K562 (cell line): Measurements from ENCODE around the gene WDR19. TPM values are rescaled to one million over a fixed set of nuclear protein-coding genes. Genes with fewer than 3 reads are reported as not detected.
A peak's percentile ranks its signal among the peaks of the same experiment; 100 is the strongest.

Source experiments
- ATAC-seq: fragments of 200-7000 bp; cut with Tn5 transposase; 3 replicates; pipeline ENCODE4 v1.9.1; 2020; ENCODE audit warnings: moderate library complexity
- BruUV-seq: library from RNA; stranded (reverse); fragments of 400-500 nt; replicated peaks from 2 replicates; lab custom pipeline; 2021; lab: Mats Ljungman, UMichigan
- CTCF ChIA-PET: fragments of 300-600 bp; formaldehyde crosslinking; extraction: SDS; loops from one replicate; lab custom pipeline; 2021; ENCODE audit warnings: low intra/inter-chr PET ratio; lab: Yijun Ruan, JAX
- POLR2A ChIA-PET: fragments of 300-600, 350-650 bp; sonication (Branson Sonifier 250); formaldehyde crosslinking; extraction: SDS; loops from one replicate; lab custom pipeline; 2021; ENCODE audit warnings: antibody characterized with exemption, inconsistent platforms; lab: Yijun Ruan, JAX
- DNase-seq, 4 experiments: peaks; one replicate each; pipeline versions ENCODE4 v3.0.0 to v3.0.0-alpha.2; 2011 to 2018; ENCODE audit warnings: low spot score in 3 of 4, mixed read lengths in 3 of 4; ENCODE audit errors: extremely low read depth in 1 of 4
- FAIRE-seq: peaks from 2 replicates; lab custom pipeline; 2011; peaks lifted over from hg19 to GRCh38; lab: Jason Lieb, UNC
- H2AFZ ChIP-seq: 2 replicates; pipeline ENCODE4 v1.6.0; 2011; ENCODE audit warnings: low read depth, low read length, control low read depth, inconsistent platforms
- H3K27ac ChIP-seq: fragments of 200-600 bp; 3 replicates; pipeline ENCODE4 v1.8.0; 2011; ENCODE audit warnings: low read depth, mild to moderate bottlenecking, control low read depth, inconsistent platforms, low read length, moderate library complexity, mixed read lengths; ENCODE audit errors: extremely low read depth
- H3K27me3 ChIP-seq, 2 experiments: fragments of 300-600 bp in 1 of 2; 2 replicates in 1 of 2; 3 replicates in 1 of 2; pipeline versions ENCODE4 v1.6.0 to v1.8.0; 2011; ENCODE audit warnings: inconsistent platforms in 2 of 2, low read length in 2 of 2, mild to moderate bottlenecking in 1 of 2, mixed read lengths in 1 of 2, moderate library complexity in 1 of 2; ENCODE audit not compliant: control insufficient read depth in 2 of 2, insufficient read depth in 2 of 2
- H3K36me3 ChIP-seq: fragments of 300-600 bp; 3 replicates; pipeline ENCODE4 v1.8.0; 2011; ENCODE audit warnings: mild to moderate bottlenecking, low read length, inconsistent platforms; ENCODE audit not compliant: control insufficient read depth, insufficient read depth
- H3K4me1 ChIP-seq, 2 experiments: fragments of 200-600 bp in 1 of 2; replicated peaks in 1 of 2; 2 replicates in 1 of 2; 3 replicates in 1 of 2; pipeline versions ENCODE4 v1.5.1 to v1.8.0; 2011; ENCODE audit warnings: inconsistent platforms in 2 of 2, low read length in 2 of 2, mild to moderate bottlenecking in 1 of 2, mixed read lengths in 1 of 2, moderate library complexity in 1 of 2; ENCODE audit not compliant: control insufficient read depth in 2 of 2, insufficient read depth in 2 of 2
- H3K4me2 ChIP-seq: 2 replicates; pipeline ENCODE4 v1.6.1; 2011; ENCODE audit warnings: low read length, control low read depth, inconsistent platforms, mixed read lengths; ENCODE audit not compliant: insufficient read depth
- H3K4me3 ChIP-seq: fragments of 200-600 bp; sonication (generic), shearing (Covaris generic); 2 replicates; pipeline ENCODE4 v1.5.1; 2016; ENCODE audit warnings: control low read depth, inconsistent platforms
- H3K79me2 ChIP-seq: fragments of 200-600 bp; 3 replicates; pipeline ENCODE4 v1.8.0; 2011; ENCODE audit warnings: low read length, inconsistent platforms; ENCODE audit not compliant: control insufficient read depth, insufficient read depth
- H3K9ac ChIP-seq, 2 experiments: 2 replicates each; pipeline versions ENCODE4 v1.6.0 to v1.6.1; 2011; ENCODE audit warnings: low read depth in 2 of 2, low read length in 2 of 2, control low read depth in 1 of 2, inconsistent platforms in 1 of 2, mild to moderate bottlenecking in 1 of 2, mixed read lengths in 1 of 2; ENCODE audit not compliant: insufficient read depth in 1 of 2
- H3K9me1 ChIP-seq: one replicate; pipeline ENCODE4 v1.6.0; 2011; ENCODE audit warnings: inconsistent platforms, mild to moderate bottlenecking, low read length, moderate library complexity; ENCODE audit not compliant: control insufficient read depth, insufficient read depth
- H3K9me3 ChIP-seq: replicated peaks from 2 replicates; pipeline ENCODE4 v1.5.1; 2011; ENCODE audit warnings: low read depth, low read length, inconsistent platforms; ENCODE audit not compliant: control insufficient read depth, insufficient read depth
- H4K20me1 ChIP-seq: replicated peaks from 2 replicates; pipeline ENCODE4 v1.6.1; 2011; ENCODE audit warnings: low read length, inconsistent platforms, mixed read lengths; ENCODE audit not compliant: control insufficient read depth, insufficient read depth
- C11orf30 ChIP-seq: fragments of 450-650 bp; IDR thresholded peaks from 2 replicates; pipeline ENCODE4 v1.6.1; 2016; ENCODE audit warnings: low read depth, mild to moderate bottlenecking
- CBX2 ChIP-seq: fragments of 200-600 bp; sonication (generic); IDR thresholded peaks from one replicate; pipeline ENCODE4 v1.6.1; 2012; ENCODE audit warnings: mild to moderate bottlenecking, low read length, inconsistent platforms; ENCODE audit not compliant: insufficient read depth, poor library complexity, severe bottlenecking
- CHD4 ChIP-seq: fragments of 200-600 bp; sonication (generic); IDR thresholded peaks from 3 replicates; pipeline ENCODE4 v1.6.1; 2012; ENCODE audit warnings: low read depth, mild to moderate bottlenecking, mixed read lengths, low read length, inconsistent platforms; ENCODE audit not compliant: insufficient read depth, insufficient replicate concordance, poor library complexity, severe bottlenecking
- COPS2 ChIP-seq: fragments of 450-650 bp; conservative IDR thresholded peaks from 2 replicates; pipeline ENCODE4 v1.6.1; 2016; ENCODE audit warnings: mild to moderate bottlenecking, moderate library complexity
- CXXC5 ChIP-seq: fragments of 250-450 bp; sonication (Bioruptor Pico); IDR thresholded peaks from 2 replicates; pipeline ENCODE4 v1.8.0; 2022; ENCODE audit warnings: inconsistent platforms, mild to moderate bottlenecking, moderate library complexity
- KLF10 ChIP-seq: fragments of 250-450 bp; sonication (Bioruptor Pico); IDR thresholded peaks from 2 replicates; pipeline ENCODE4 v1.6.1; 2021; ENCODE audit warnings: matching md5 sums
- MAFG ChIP-seq: fragments of 450-650 bp; conservative IDR thresholded peaks from 2 replicates; pipeline ENCODE4 v1.6.1; 2016; ENCODE audit warnings: missing genetic modification characterization, missing compliant biosample characterization
- MYNN ChIP-seq, 2 experiments: sonication (generic); formaldehyde crosslinking in 1 of 2; IDR thresholded peaks; 2 replicates each; pipeline versions ENCODE4 v1.5.0 to v1.6.1; 2016 to 2020; ENCODE audit warnings: antibody characterized with exemption in 1 of 2, missing genetic modification reagents in 1 of 2
- NFE2 ChIP-seq: IDR thresholded peaks from 2 replicates; pipeline ENCODE4 v1.6.1; 2014; ENCODE audit warnings: antibody characterized with exemption, low read depth
- NFIC ChIP-seq: fragments of 450-650 bp; IDR thresholded peaks from 2 replicates; pipeline ENCODE4 v1.6.1; 2017; ENCODE audit warnings: mild to moderate bottlenecking, inconsistent platforms
- PHB ChIP-seq: fragments of 250-450 bp; sonication (Bioruptor Pico); IDR thresholded peaks from 2 replicates; pipeline ENCODE4 v1.5.0; 2021
- ZNF316 ChIP-seq: fragments of 450-650 bp; IDR thresholded peaks from 2 replicates; pipeline ENCODE4 v1.6.1; 2016
- WGBS: fragments of 100-300 bp; shearing (Covaris generic); methylation state at CpG from one replicate; pipeline ENCODE4 v1.1.6; 2016; ENCODE audit warnings: low coverage, mixed read lengths; ENCODE audit not compliant: insufficient coverage; ENCODE audit errors: missing lambda C conversion rate; 5-methylcytosine and 5-hydroxymethylcytosine counted together
- in situ Hi-C: fragments of 300-500 bp; cut with MboI; formaldehyde crosslinking; loops from 4 replicates; pipeline ENCODE4 v1.15.0; 2018; ENCODE audit warnings: inconsistent platforms, mixed read lengths
- intact Hi-C: fragments of 100-400 bp; cut with micrococcal nuclease; formaldehyde crosslinking; loops from 2 replicates; pipeline ENCODE4 v1.14.2; 2022
- polyA plus RNA-seq, 8 experiments: library from polyadenylated mRNA; depleted of rRNA in 4 of 8; stranded (reverse) in 5 of 8; unstranded in 3 of 8; fragments of >200 nt; fragmentation: Nextera tagmentation in 2 of 8; fragmentation: Illumina TruSeq in 1 of 8; extraction: Ambion mirVana in 2 of 8; extraction: Trizol in 1 of 8; gene quantifications; 2 replicates each; pipeline versions ENCODE4 v1.2.1 to v1.2.3, GENCODE V29; 2011 to 2014; ENCODE audit warnings: inconsistent platforms in 1 of 8, missing spikeins in 1 of 8
- total RNA-seq, 7 experiments: library from RNA; depleted of rRNA in 6 of 7; stranded (reverse); fragments of >200 nt in 6 of 7; fragmentation: Illumina TruSeq in 2 of 7; extraction: Trizol in 2 of 7; gene quantifications; 2 replicates each; pipeline versions ENCODE4 v1.2.1 to v1.2.3, GENCODE V29; 2011 to 2021; ENCODE audit warnings: low replicate concordance in 1 of 7
- TF ChIP-seq, protein P1 (sequence below): fragments of 450-650 bp; IDR thresholded peaks from 2 replicates; pipeline ENCODE4 v1.6.1; 2017; ENCODE audit warnings: antibody characterized with exemption, mild to moderate bottlenecking
- TF ChIP-seq, protein P2 (sequence below): fragments of 250-450 bp; sonication (Bioruptor Pico); IDR thresholded peaks from 2 replicates; pipeline ENCODE4 v1.4.0; 2020; ENCODE audit warnings: mild to moderate bottlenecking, moderate library complexity, borderline replicate concordance

WDR19 gene
- total and polyA plus RNA-seq, 9 of the 15 experiments (the other 6 are each of a cell fraction or from before 2014, with no cell fraction given): 6.8 to 37.6 (median 11.2) TPM

- no peak for TF ChIP-seq CHD4
These were observed 102.9 kb downstream of the WDR19 start (continued) for GRCh38 chr4:39285111-39285795.

DNA sequence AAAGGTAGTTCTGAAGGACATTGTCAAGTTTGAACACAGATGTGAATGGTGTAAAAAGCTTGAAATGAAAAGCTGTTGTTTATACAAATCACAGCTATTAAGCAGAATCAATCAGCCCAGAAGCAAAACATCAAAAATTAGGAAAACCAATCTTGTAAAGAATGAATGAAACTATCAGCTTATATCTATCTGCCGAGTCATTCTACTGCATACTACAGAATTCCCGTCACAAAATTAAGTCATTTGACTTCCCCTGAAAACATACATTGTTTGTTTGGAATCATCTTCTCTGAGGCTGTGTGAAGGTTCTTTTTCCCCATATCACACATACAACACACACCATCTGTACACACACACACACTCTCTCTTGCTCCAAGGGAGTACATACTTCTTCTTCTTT lies 103.5 kb downstream of the WDR19 start:
- Histone ChIP-seq H3K9ac (no peak overlapping the region), H3K79me2 (no peaks in the 10 kb centered on the region), H3K36me3 (peaks cover 43% of the 10 kb centered on the region; the same call in 2 of the 3 replicates), H2AFZ (no peak overlapping the region), H3K9me3 (no peaks in the 10 kb centered on the region), H3K4me1 (peaks cover 0 to 3% of the 10 kb centered on the region in 2 experiments; a peak in 2 of 5 replicates), H4K20me1 (no peaks in the 10 kb centered on the region), H3K4me3 (no peak overlapping the region), H3K27me3 (no peaks in the 10 kb centered on the region), H3K4me2 (no peak overlapping the region), H3K27ac (no peak overlapping the region), H3K9me1 (no peaks in the 10 kb centered on the region)
- intact Hi-C loops (no loop called here), in situ Hi-C loops (no loop called here)
- ATAC-seq (no peak; the same call in none of the 3 replicates), FAIRE-seq (no peak), DNase-seq (no peak)
- 63% methylated on average over 2 of the region's 2 CpGs for WGBS
- TF ChIP-seq KLF10 (no peak), CXXC5 (CRISPR knock-in tag) (no peak), ZNF316 (peak; percentile 43; the same call in 1 of the 2 replicates), PHB (CRISPR knock-in tag) (no peak), CBX2 (no peak), NFE2 (peak; percentile 52; the same call in 1 of the 2 replicates), MYNN (IDR thresholded peaks at IDR 0.05) (peak; percentile 2; the same call in 1 of the 2 replicates), MYNN (CRISPR knock-in tag; IDR thresholded peaks at IDR 0.05) (no peak), COPS2 (no peak), NFIC (no peak), MAFG (peak; percentile 60), C11orf30 (peak; percentile 59; the same call in 1 of the 2 replicates)
- TF ChIP-seq, protein P1, sequence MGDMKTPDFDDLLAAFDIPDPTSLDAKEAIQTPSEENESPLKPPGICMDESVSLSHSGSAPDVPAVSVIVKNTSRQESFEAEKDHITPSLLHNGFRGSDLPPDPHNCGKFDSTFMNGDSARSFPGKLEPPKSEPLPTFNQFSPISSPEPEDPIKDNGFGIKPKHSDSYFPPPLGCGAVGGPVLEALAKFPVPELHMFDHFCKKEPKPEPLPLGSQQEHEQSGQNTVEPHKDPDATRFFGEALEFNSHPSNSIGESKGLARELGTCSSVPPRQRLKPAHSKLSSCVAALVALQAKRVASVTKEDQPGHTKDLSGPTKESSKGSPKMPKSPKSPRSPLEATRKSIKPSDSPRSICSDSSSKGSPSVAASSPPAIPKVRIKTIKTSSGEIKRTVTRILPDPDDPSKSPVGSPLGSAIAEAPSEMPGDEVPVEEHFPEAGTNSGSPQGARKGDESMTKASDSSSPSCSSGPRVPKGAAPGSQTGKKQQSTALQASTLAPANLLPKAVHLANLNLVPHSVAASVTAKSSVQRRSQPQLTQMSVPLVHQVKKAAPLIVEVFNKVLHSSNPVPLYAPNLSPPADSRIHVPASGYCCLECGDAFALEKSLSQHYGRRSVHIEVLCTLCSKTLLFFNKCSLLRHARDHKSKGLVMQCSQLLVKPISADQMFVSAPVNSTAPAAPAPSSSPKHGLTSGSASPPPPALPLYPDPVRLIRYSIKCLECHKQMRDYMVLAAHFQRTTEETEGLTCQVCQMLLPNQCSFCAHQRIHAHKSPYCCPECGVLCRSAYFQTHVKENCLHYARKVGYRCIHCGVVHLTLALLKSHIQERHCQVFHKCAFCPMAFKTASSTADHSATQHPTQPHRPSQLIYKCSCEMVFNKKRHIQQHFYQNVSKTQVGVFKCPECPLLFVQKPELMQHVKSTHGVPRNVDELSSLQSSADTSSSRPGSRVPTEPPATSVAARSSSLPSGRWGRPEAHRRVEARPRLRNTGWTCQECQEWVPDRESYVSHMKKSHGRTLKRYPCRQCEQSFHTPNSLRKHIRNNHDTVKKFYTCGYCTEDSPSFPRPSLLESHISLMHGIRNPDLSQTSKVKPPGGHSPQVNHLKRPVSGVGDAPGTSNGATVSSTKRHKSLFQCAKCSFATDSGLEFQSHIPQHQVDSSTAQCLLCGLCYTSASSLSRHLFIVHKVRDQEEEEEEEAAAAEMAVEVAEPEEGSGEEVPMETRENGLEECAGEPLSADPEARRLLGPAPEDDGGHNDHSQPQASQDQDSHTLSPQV: no peak
- TF ChIP-seq, protein P2, sequence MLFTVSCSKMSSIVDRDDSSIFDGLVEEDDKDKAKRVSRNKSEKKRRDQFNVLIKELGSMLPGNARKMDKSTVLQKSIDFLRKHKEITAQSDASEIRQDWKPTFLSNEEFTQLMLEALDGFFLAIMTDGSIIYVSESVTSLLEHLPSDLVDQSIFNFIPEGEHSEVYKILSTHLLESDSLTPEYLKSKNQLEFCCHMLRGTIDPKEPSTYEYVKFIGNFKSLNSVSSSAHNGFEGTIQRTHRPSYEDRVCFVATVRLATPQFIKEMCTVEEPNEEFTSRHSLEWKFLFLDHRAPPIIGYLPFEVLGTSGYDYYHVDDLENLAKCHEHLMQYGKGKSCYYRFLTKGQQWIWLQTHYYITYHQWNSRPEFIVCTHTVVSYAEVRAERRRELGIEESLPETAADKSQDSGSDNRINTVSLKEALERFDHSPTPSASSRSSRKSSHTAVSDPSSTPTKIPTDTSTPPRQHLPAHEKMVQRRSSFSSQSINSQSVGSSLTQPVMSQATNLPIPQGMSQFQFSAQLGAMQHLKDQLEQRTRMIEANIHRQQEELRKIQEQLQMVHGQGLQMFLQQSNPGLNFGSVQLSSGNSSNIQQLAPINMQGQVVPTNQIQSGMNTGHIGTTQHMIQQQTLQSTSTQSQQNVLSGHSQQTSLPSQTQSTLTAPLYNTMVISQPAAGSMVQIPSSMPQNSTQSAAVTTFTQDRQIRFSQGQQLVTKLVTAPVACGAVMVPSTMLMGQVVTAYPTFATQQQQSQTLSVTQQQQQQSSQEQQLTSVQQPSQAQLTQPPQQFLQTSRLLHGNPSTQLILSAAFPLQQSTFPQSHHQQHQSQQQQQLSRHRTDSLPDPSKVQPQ (CRISPR knock-in tag): no peak
- CTCF ChIA-PET: no interaction called here
- POLR2A ChIA-PET: interaction anchor here (0.7 to 1.5 kb wide), 2 partner anchors 9 to 142 kb away, joined by 3 read pairs; no protein-coding TSS in a partner anchor
- BruUV-seq: no TSS peak
